ENCODE measurements around the gene ASGR1. TPM values are rescaled to one million over a fixed set of nuclear protein-coding genes. Genes with fewer than 3 reads are reported as not detected.

ASGR1 gene, protein sequence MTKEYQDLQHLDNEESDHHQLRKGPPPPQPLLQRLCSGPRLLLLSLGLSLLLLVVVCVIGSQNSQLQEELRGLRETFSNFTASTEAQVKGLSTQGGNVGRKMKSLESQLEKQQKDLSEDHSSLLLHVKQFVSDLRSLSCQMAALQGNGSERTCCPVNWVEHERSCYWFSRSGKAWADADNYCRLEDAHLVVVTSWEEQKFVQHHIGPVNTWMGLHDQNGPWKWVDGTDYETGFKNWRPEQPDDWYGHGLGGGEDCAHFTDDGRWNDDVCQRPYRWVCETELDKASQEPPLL
- not detected in 2 replicates for total RNA-seq (2014; rRNA removed; shearing (Covaris generic); ENCODE audit: low replicate concordance)

DNA sequence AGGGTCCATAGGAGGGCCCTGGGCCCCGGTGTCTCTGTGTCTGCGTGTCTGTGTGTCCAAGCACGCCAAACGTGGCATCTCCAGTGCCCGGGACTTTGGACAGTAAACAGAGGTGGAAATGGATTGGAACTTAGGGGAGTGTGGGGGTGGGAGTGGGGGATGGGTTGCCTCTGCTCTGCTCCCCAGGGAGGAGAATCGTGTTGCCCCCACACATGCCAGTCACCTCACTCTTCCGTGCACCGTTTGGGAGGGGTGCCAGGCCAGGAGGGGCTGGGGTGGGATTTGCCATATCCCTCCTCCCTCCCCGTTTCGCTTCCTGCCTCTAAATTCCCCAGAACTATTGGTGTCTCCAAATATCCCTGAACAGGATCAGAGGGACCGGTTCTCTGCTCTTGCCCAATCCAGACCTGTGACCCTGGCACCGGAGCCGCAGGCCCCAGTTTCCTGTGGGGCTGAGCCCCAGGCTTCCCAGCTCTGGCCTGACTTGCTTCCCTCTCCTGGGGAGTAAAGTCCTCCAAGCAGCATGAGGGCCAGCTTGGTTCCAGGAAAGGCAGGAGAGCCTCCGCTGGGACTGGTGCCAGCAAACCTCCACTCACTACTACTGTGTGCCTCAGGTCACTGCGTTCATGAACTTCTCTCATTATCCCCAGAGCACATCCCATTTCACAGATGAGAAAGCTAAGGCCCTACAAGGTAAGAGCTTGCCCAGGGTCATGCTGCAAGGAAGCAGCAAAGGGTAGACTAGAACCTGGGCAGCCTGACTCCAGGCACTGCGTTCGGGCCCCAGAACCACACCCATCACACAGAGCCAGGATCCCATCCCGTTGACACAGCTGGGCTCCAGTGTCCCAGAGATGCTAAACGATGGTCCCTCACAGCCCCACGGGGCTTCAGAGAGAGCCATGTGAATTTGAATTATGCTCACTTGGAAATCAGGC, at the start of gene ASGR1:
TSS of gene ASGR1 (minus strand) at position 54 of the 938 bp plus-strand sequence. CDS start 807 bp downstream, outside the sequence.
- in situ Hi-C loops (cut with HindIII; ENCODE audit: low pct_unique_long_range_greater_than_20kb, low sequenced_read_pairs), result no loop called here
- DNase-seq (ENCODE audit: low read depth), result no peak

DNA sequence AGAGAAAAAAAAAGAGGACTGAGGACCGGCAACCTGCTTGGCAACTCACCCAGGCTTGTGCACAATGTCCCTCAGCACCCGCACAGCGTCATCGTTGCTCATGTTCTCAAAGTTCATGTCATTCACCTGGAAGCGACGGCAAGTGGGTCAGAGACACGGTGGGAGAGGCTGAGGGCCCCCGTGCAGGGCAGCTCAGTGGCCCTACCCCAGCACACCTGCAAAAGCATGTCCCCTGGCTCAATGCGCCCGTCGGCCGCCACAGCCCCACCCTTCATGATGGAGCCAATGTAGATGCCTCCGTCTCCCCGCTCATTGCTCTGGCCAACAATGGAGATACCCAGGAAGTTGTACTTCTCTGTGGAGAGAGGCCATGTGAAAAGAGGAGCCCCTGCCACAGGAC, 49.8 kb upstream of the ASGR1 start:
- no peak for DNase-seq (ENCODE audit: low read depth)
- in situ Hi-C loops (cut with HindIII; ENCODE audit: low pct_unique_long_range_greater_than_20kb, low sequenced_read_pairs), result no loop called here

DNA sequence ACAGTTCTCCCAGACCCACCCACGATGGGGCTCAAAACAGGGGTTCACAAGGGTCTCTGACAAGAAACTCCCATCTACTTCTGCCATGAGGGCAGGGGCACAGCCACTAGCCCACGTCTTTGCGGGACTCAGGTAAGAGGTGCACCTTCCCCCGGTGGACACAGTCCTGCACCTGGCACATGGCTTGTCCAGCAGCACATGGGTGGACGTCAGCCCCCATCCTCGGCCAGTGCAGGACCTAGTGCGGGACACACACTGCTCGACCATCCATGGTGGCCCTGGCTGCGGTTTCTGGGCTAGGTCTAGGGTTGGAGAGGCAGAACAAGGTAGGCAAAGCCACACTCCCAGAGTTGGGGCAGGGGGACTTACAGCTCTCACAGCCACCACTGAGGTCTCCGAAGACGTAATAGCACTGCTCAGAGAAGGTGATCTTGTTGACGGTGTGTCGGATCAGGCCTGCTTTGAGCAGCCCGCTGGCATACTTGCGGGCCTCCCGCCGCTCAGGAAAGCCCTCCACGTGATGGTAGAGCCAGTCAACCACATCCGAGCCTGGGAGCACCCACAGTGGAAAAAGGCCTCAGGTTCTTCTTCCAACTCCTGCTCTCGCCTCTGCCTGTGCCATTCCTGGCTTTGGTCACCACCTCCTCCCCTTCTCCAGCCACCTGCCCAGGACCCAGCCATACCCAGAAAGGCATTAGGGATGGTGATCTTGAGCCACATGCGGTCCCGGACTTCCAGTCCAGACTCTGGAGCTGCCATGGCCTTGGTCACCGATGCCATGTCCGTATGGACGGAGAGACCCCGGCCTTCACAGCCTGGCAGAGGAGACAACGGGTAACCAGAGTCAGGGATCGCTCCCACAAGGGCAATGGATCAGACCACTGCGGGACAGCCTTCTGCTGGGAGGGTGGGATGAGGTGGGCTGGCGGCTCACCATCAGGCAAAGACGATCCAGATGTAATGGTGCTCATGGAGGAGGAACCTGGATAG, 47.8 kb upstream of the ASGR1 start:
- in situ Hi-C loops (cut with HindIII; ENCODE audit: low pct_unique_long_range_greater_than_20kb, low sequenced_read_pairs), result no loop called here
- no peak for DNase-seq (ENCODE audit: low read depth)

DNA sequence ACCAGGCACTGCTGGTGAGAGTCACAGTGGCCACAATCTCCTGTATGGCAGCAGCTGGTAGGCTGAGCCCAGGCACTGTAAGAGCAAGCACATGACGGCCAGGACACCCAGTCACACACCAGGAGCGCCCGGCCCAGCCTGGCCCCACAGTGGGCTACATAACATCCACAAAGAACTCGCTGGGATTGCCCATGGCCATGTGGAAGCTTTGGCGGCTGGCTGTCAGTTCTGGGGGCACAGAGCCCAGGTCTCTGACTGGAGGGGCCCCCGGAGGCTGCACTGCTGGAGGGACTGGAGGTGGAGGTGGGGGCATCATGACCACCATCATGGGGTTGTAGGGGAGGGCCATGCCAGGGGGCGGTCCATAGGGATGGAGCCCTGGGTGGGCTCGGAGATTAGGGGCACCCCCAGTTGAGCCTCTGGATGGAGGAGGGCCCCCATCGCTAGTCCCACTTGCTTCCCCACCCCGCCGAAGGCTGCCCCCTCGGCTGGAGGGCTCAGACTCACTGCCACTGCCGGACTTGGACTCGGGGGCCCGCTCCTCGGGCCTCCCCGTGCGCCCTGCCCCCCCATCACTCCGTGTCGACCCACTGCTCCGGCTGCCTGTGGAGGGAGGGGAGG, 46.7 kb upstream of the ASGR1 start:
- DNase-seq (ENCODE audit: low read depth), result no peak
- in situ Hi-C loops (cut with HindIII; ENCODE audit: low pct_unique_long_range_greater_than_20kb, low sequenced_read_pairs), result no loop called here

DNA sequence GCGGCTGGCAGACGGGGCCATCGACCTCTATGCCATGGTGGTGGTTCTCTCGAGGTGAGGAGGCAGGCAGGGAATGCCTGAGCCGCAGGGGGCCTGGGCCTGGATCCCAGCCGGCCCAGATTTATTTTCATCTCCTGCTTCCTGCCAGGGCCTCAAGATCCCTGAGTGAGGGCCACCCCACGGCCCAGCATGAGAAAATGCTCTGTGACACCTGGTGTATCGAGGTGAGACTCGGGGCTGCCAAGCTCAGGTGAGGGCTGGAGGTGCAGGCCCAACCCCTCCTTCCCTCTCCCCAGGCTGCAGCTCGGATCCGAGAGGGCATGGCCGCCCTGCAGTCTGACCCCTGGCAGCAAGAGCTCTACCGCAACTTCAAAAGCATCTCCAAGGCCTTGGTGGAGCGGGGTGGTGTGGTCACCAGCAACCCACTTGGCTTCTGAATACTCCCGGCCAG, 45.5 kb upstream of the ASGR1 start:
- DNase-seq (ENCODE audit: low read depth), result no peak
- in situ Hi-C loops (cut with HindIII; ENCODE audit: low pct_unique_long_range_greater_than_20kb, low sequenced_read_pairs), result no loop called here

DNA sequence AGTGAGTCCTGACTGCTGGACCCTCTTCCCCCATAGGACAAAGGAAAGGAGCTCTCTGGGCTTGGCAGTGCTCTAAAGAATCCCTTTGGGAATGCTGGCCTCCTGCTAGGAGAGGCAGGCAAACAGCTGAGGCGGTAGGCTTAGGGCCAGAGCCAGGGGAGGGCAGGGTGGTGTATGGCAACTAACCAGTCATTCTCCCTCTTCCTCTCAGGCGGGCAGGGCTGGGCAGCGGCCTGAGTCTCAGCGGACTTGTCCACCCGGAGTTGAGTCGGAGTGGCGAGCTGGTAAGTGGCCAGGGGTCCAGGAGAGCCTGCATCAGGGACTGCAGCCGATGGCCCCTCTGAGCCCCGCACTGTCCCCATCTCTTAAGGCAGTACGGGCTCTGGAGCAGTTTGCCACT, 44.9 kb upstream of the ASGR1 start:
- no peak for DNase-seq (ENCODE audit: low read depth)
- in situ Hi-C loops (cut with HindIII; ENCODE audit: low pct_unique_long_range_greater_than_20kb, low sequenced_read_pairs), result no loop called here

DNA sequence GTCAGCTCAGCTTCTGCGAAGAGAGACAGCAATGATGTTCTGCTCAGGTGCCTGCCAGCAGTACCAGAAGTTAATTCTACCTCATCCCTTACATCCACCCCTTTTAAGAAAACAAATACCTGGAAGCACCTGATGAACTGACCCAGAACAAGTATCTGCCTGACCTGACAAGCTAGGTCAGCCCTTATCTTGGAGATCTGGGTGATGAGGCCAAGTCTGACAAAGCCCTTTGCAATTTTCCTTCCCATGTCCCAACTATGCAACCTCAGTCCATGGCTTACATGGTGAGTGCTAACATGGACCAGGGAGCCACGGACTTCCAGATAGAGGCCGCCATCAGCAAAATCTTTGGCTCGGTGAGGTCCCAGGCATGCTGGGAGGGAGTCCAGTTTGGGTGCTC, 44.2 kb upstream of the ASGR1 start:
- DNase-seq (ENCODE audit: low read depth), result no peak
- in situ Hi-C loops (cut with HindIII; ENCODE audit: low pct_unique_long_range_greater_than_20kb, low sequenced_read_pairs), result no loop called here

DNA sequence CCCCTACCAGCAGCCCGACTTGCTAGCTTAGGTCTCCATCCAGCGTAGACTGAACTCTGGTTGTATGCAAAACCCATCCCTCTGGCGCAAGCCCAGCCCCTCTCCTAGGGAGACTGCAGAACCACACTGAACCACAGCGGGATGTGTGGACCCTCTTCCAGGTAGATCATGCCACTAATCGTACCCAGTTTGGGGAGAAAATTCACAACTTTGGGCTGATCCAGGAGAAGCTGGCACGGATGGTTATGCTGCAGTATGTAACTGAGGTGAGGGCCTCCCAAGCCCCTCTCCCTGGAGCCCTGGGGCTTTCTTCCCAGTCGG, 43.8 kb upstream of the ASGR1 start:
- no peak for DNase-seq (ENCODE audit: low read depth)
- in situ Hi-C loops (cut with HindIII; ENCODE audit: low pct_unique_long_range_greater_than_20kb, low sequenced_read_pairs), result no loop called here

DNA sequence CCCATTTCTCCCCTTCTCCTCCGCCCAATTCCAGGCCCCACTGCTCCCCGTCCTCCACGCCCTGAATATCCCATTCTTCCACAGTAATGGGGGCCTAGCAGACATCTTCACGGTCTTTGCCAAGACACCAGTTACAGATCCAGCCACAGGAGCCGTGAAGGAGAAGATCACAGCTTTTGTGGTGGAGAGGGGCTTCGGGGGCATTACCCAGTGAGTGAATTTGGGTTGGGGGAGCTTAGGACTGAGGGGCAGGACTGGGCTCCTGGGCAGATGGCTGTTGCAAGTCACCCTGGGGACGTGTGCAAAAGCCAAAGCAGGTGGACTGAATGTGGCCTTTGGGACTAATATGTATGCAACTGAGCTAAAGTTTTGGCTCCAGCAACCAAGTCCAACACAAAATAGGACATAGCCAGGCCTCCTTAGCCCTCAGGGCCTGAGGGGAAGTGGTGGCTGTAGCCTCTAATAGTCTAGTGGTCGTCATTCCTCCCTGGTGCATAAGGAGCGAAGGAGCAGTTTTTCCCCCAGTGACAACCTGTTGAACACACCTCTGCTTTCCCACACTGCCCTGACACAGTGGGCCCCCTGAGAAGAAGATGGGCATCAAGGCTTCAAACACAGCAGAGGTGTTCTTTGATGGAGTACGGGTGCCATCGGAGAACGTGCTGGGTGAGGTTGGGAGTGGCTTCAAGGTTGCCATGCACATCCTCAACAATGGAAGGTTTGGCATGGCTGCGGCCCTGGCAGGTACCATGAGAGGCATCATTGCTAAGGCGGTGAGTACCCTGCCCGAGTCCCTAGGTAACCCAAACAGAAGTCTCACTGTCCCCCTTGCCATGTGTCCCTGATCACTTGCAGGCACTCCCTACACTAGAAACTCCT, 43.2 kb upstream of the ASGR1 start:
- no peak for DNase-seq (ENCODE audit: low read depth)
- in situ Hi-C loops (cut with HindIII; ENCODE audit: low pct_unique_long_range_greater_than_20kb, low sequenced_read_pairs), result no loop called here

DNA sequence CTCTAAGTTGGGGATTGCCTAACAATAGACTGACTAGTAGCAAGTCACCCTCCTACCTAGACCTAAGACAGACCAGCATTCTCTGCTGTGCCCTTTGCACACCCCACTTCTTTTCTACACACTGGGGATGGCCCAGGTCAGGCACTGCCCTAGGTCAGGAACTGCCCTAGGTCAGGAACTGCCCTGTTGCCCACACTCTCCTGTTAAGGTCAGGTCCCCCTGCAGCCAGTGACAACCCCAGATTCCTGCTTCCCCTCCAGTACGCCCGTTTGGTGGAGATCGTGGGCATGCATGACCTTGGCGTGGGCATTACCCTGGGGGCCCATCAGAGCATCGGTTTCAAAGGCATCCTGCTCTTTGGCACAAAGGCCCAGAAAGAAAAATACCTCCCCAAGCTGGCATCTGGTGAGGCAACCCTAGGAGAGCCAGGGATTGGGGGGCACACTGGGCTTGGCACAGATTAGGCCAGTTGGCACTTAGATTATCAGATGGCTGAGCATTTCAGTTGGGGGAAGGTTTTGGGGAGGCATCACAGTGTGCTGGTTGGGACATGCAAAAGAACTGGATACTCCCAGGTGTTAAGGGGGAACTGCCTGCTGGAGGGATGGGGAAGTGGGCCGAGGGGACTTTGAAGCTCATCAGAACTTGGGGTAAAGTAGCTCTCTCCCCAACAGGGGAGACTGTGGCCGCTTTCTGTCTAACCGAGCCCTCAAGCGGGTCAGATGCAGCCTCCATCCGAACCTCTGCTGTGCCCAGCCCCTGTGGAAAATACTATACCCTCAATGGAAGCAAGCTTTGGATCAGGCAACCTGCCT, 42.3 kb upstream of the ASGR1 start:
- no peak for DNase-seq (ENCODE audit: low read depth)
- in situ Hi-C loops (cut with HindIII; ENCODE audit: low pct_unique_long_range_greater_than_20kb, low sequenced_read_pairs), result no loop called here

DNA sequence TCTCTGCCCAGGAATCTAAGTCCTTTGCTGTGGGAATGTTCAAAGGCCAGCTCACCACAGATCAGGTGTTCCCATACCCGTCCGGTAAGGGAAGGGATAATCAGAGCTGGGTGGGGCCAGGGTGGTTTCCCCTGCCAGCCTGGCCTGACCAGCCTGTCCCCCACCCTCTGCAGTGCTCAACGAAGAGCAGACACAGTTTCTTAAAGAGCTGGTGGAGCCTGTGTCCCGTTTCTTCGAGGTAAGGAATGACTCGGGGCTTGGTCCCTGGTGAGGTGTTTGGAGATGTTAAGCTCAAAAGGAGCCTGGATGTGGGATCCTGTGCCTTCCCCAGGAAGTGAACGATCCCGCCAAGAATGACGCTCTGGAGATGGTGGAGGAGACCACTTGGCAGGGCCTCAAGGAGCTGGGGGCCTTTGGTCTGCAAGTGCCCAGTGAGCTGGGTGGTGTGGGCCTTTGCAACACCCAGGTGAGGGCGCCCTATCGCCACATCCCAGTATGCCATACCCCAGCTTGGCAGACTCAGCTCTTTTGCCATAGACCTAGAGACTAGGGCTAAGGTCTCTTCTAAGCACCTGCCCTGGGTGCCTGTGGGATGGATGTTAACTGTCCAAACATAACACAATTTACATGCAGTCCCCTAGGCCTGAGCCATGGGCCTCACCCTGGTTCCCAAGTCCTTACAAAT, 41.6 kb upstream of the ASGR1 start:
- in situ Hi-C loops (cut with HindIII; ENCODE audit: low pct_unique_long_range_greater_than_20kb, low sequenced_read_pairs), result no loop called here
- DNase-seq (ENCODE audit: low read depth), result no peak

DNA sequence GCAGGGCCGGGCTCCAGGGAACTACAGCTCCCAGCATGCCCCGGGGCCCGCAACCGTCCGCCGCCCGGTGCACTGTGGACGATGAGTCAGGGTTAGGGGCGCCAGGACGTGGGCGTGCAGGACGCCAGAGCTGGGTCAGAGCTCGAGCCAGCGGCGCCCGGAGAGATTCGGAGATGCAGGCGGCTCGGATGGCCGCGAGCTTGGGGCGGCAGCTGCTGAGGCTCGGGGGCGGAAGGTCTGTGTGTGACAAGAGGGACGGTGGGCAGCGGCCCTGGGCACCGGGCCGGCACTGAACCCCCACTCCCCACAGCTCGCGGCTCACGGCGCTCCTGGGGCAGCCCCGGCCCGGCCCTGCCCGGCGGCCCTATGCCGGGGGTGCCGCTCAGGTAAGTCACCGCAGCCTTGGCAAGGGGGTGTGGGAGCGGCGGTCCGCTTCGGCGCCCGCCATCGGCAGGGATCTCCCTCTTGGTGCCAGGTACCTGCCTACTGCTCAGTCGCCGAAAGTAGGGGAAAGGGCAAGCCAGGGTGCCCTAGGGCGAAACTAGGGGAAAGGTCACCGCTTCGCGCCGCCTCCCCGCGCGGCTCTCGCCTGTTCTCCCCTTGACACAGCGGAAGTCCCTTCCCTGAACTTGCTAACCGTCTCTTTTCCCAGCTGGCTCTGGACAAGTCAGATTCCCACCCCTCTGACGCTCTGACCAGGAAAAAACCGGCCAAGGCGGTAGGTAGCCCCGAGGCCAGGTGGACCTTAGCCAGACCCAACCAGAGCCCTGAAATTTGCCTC, 40.8 kb upstream of the ASGR1 start, which contains the start of the genes ACADVL and DLG4:
TSS of gene ACADVL (plus strand) at position 127 of the 781 bp plus-strand sequence. CDS start at position 174, 47 bp downstream.
TSS of gene DLG4 (minus strand) at position 25 of the 781 bp plus-strand sequence.
- in situ Hi-C loops (cut with HindIII; ENCODE audit: low pct_unique_long_range_greater_than_20kb, low sequenced_read_pairs), result no loop called here
- DNase-seq (ENCODE audit: low read depth), result peak; percentile 83

DNA sequence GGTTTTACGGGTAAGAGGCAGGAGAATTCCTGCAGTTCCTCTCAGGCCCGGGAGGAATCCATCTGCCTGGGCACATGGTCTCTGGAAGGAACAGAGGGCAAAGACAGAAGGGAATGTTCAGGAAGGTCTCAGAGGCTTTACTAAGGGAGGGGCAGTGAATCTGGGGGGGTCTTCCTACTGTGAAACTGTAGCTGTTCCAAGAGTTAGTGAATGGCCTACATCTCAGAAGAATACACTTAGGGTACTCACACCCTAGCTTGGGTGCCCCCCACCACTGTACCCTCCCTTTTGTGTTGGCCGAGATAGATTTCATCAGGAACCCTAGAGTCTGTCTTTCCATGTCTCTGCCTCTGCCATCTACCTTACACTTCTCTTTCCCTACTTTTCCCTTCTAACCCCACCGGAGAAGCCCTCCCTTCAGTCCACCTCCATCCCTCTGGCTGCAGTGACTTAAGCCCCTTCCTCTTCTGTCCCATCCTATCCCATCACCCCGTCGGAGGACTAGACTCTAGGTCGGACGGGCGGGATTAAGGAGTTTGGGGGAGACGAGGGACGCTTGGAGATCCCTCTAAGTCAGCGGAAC, 40.1 kb upstream of the ASGR1 start:
- no peak for DNase-seq (ENCODE audit: low read depth)
- in situ Hi-C loops (cut with HindIII; ENCODE audit: low pct_unique_long_range_greater_than_20kb, low sequenced_read_pairs), result no loop called here

DNA sequence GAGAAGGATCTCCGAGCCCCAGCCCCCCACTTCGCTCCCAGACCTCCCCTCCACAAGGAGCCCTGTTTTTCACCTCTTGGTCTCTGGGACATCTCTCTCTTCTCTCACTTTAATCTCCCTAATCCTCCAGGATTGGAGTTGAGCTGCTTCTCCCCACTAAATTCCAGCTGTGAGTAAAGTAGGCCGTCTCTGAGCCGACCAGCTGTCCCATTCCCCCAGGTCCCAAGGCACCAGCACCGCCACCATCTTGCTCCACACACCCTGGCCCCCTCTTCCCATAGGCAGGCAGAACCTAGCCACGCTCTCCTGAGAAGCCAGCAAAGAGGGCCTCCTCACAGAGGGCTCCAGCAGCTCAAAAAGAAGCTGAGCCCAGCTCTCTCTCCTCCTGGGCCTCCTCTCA, 39.6 kb upstream of the ASGR1 start:
- in situ Hi-C loops (cut with HindIII; ENCODE audit: low pct_unique_long_range_greater_than_20kb, low sequenced_read_pairs), result no loop called here
- no peak for DNase-seq (ENCODE audit: low read depth)

DNA sequence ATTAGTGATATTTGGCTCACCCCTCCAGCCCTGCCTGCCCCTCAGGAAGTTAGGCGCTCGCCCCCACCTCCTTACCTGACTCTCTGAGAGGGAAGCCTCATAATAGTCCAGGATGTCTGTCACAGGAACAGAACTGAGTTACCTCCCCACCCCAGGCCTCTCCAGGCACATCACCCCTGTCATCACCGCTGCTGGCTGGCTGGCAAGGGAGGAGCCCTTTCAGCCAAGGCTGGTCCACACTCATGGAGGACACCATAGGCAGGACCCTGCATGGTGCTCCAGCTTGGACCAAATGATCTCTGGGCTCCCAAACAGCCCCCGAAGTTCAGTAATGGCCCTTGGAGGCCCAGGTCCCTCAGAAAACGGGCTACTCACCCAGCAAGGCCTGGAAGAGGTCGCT, 39.0 kb upstream of the ASGR1 start:
- DNase-seq (ENCODE audit: low read depth), result no peak
- in situ Hi-C loops (cut with HindIII; ENCODE audit: low pct_unique_long_range_greater_than_20kb, low sequenced_read_pairs), result no loop called here
